ENCODE results near the gene ADK.

GRCh38 chr10:74486659-74487058, 335.6 kb downstream of the ADK start:
- TF ChIP-seq CTCF (optimal IDR thresholded peaks at IDR 0.05 in 1 of 3, IDR thresholded peaks at IDR 0.05 in 1 of 3, conservative IDR thresholded peaks at IDR 0.05 in 1 of 3; ENCODE audit: extremely low read depth in 1 of 3, insufficient read depth in 2 of 3, low read length in 3 of 3), result no peak
- TF ChIP-seq EZH2 (IDR thresholded peaks at IDR 0.05; ENCODE audit: low read length), result no peak
